Activated CD4-positive, alpha-beta T cell treated with anti-CD3 and anti-CD28 coated beads, Interleukin-2, amount 10 ng/mL, durations not matched to agents 7 days and 5 days (primary cell): ENCODE results near the gene DOC2A. TPM values are rescaled to one million over a fixed set of nuclear protein-coding genes. Genes with fewer than 3 reads are reported as not detected.

Experiments
- CTCF ChIA-PET: fragments of 350-600 bp; sonication (Branson Sonifier 250); formaldehyde crosslinking; loops from one replicate; lab custom pipeline; 2021; ENCODE audit warnings: antibody characterized with exemption; lab: Charles Lee
- POLR2A ChIA-PET: fragments of 350-600 bp; sonication (Branson Sonifier 250); formaldehyde crosslinking; loops from one replicate; lab custom pipeline; 2021; ENCODE audit warnings: antibody characterized with exemption; lab: Charles Lee
- DNase-seq: peaks from one replicate; pipeline ENCODE4 v3.0.0-alpha.2; 2020
- H3K27ac Mint-ChIP-seq: one replicate; pipeline ENCODE4 v1.8.0; 2021; ENCODE audit warnings: mild to moderate bottlenecking, moderate library complexity, mixed read lengths
- H3K27me3 Mint-ChIP-seq: one replicate; pipeline ENCODE4 v1.8.0; 2021; ENCODE audit warnings: mixed read lengths
- H3K36me3 Mint-ChIP-seq: one replicate; pipeline ENCODE4 v1.8.0; 2021; ENCODE audit warnings: low read depth, mixed read lengths
- H3K4me1 Mint-ChIP-seq: one replicate; pipeline ENCODE4 v1.8.0; 2021; ENCODE audit warnings: mixed read lengths
- H3K4me3 Mint-ChIP-seq: one replicate; pipeline ENCODE4 v1.8.0; 2021; ENCODE audit warnings: mild to moderate bottlenecking, moderate library complexity, mixed read lengths
- H3K9me3 Mint-ChIP-seq: one replicate; pipeline ENCODE4 v1.8.0; 2021; ENCODE audit warnings: mixed read lengths
- total RNA-seq, 2 experiments: library from RNA; stranded (reverse); gene quantifications; one replicate each; pipeline ENCODE4 v1.2.3, GENCODE V29; 2021

Gene DOC2A
- total RNA-seq, 2 experiments from 2014 or later = 0.19 to 0.30 TPM

GRCh38 chr16:29990034-29990433 lies 20.8 kb downstream of the DOC2A start:
- ChIA-PET CTCF (no interaction called here), POLR2A (no interaction called here)

DNA sequence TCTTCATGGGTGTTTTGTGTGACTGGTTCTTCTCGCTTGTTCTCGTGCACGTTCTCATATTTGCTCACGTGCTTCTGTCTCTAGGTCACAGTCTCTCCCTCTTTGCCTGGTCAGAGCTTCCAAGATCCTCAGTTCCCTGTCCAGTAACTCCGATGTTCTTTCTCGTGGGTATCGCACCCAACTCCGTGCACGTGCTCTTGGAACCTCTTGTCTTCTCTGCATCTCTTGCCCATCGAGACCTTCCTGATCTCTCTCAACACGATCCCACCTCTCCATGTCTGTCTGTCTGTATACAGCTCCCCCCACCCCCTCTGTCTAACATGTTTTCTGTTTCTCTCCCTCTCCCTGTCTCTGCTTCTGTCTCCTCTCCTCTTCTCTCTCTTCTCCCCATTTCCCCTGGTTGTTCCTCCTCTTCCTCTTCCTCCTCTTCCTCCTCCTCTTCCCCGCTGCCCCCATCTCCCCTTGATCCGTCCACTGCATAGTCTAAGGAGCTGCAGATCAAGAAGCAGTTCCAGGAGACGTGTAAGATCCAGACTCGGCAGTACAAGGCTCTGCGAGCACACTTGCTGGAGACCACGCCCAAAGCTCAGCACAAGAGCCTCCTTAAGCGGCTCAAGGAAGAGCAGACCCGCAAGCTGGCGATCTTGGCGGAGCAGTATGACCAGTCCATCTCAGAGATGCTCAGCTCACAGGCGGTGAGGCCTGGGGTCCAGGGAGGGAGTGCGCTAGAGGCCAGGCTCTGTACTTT lies 21.5 kb downstream of the DOC2A start:
- Mint-ChIP-seq H3K4me1 (peaks cover 9% of the 10 kb centered on the region), H3K4me3 (no peak overlapping the region), H3K9me3 (no peaks in the 10 kb centered on the region), H3K36me3 (peaks cover 43% of the 10 kb centered on the region), H3K27me3 (no peaks in the 10 kb centered on the region), H3K27ac (no peak overlapping the region)
- CTCF ChIA-PET = interaction anchor here (0.8 to 1.3 kb wide), 4 partner anchors 10 to 66 kb away, joined by 3 to 5 read pairs (median 4); no protein-coding TSS in a partner anchor
- no peak for DNase-seq
- POLR2A ChIA-PET = no interaction called here

More at GRCh38 chr16:29990034-29990433, 20.8 kb downstream of the DOC2A start:
- no peaks in the 10 kb centered on the region for H3K27me3 Mint-ChIP-seq
- H3K9me3 Mint-ChIP-seq = no peaks in the 10 kb centered on the region
- no peak overlapping the region for H3K4me3 Mint-ChIP-seq
- DNase-seq = no peak
- no peak overlapping the region for H3K27ac Mint-ChIP-seq
- H3K4me1 Mint-ChIP-seq = peaks cover 16% of the 10 kb centered on the region
- peaks cover 41% of the 10 kb centered on the region for H3K36me3 Mint-ChIP-seq

DNA sequence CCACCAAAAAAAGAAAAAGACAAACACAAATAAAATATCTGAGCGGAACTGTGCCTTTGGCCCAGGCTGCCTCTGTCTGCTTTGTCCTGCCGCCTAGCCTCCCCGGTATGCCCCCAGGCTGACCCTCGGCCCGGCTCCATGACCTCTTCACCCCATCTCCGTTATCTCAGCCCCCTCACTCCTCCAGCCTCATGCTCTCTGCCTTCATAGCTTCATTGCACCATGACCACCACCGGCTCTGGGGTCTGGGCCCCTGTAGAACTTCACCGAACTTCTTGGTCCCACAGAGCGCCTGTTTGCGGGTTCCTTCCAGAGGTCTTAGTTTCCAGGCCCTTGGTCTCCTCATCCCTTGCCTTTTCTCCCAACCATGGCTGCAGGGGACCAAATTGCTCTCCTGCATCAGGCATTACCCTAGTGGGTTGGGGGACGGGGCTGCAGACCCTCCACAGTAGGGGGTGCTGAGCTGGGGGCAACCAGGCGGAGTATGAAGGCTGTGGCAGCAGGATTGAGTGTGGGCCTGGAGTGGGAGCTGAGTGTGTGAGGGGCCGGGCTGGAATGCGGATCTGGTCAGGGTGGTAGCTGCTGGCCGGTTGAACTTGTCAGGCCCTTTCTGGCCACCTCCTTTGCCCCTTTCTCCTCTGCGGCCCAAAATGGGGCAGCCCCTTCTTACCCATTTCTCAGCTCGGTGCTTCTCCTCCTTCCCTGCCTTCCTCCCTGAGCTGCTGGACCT lies 22.3 kb downstream of the DOC2A start:
- H3K9me3 Mint-ChIP-seq = no peaks in the 10 kb centered on the region
- ChIA-PET CTCF (interaction anchor here (0.8 to 1.3 kb wide), 4 partner anchors 9 to 65 kb away, joined by 3 to 5 read pairs (median 4); no protein-coding TSS in a partner anchor), POLR2A (no interaction called here)
- DNase-seq = no peak
- H3K27ac Mint-ChIP-seq = no peak overlapping the region
- H3K27me3 Mint-ChIP-seq = no peaks in the 10 kb centered on the region
- H3K4me3 Mint-ChIP-seq = no peak overlapping the region
- peaks cover 44% of the 10 kb centered on the region for H3K36me3 Mint-ChIP-seq
- H3K4me1 Mint-ChIP-seq = peaks cover 2% of the 10 kb centered on the region

GRCh38 chr16:29987371-29988085 lies 23.3 kb downstream of the DOC2A start:
- no peaks in the 10 kb centered on the region for H3K9me3 Mint-ChIP-seq
- POLR2A ChIA-PET = no interaction called here
- H3K27ac Mint-ChIP-seq = no peak overlapping the region
- no peak overlapping the region for H3K4me3 Mint-ChIP-seq
- no peaks in the 10 kb centered on the region for H3K27me3 Mint-ChIP-seq
- peaks cover 2% of the 10 kb centered on the region for H3K4me1 Mint-ChIP-seq
- CTCF ChIA-PET = interaction anchor here (1.0 kb wide), 1 partner anchor 22 kb away, joined by 3 read pairs; no protein-coding TSS in a partner anchor
- no peak for DNase-seq
- peaks cover 49% of the 10 kb centered on the region for H3K36me3 Mint-ChIP-seq

DNA sequence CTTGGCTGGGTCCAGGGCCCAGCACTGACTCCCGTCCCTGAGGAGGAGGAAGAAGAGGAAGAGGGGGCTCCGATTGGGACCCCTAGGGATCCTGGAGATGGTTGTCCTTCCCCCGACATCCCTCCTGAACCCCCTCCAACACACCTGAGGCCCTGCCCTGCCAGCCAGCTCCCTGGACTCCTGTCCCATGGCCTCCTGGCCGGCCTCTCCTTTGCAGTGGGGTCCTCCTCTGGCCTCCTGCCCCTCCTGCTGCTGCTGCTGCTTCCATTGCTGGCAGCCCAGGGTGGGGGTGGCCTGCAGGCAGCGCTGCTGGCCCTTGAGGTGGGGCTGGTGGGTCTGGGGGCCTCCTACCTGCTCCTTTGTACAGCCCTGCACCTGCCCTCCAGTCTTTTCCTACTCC lies 23.9 kb downstream of the DOC2A start:
- POLR2A ChIA-PET = no interaction called here

DNA sequence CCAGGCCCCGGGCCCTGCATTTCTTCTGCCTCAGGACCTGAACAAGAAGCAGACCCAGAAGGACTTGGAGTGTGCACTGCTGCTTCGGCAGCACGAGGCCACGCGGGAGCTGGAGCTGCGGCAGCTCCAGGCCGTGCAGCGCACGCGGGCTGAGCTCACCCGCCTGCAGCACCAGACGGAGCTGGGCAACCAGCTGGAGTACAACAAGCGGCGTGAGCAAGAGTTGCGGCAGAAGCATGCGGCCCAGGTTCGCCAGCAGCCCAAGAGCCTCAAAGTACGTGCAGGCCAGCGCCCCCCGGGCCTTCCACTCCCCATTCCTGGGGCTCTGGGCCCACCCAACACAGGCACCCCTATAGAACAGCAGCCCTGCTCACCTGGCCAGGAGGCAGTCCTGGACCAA lies 24.6 kb downstream of the DOC2A start:
- no peak overlapping the region for H3K4me3 Mint-ChIP-seq
- ChIA-PET CTCF (interaction anchor here (0.9 to 1.8 kb wide), 5 partner anchors 13 to 286 kb away, joined by 3 to 9 read pairs (median 3); partner anchors contain the start of gene TAOK2), POLR2A (no interaction called here)
- DNase-seq = no peak
- no peak overlapping the region for H3K27ac Mint-ChIP-seq
- H3K27me3 Mint-ChIP-seq = no peaks in the 10 kb centered on the region
- no peaks in the 10 kb centered on the region for H3K9me3 Mint-ChIP-seq
- no peaks in the 10 kb centered on the region for H3K4me1 Mint-ChIP-seq
- peaks cover 49% of the 10 kb centered on the region for H3K36me3 Mint-ChIP-seq

More for the DNA sequence above, 23.9 kb downstream of the DOC2A start:
- DNase-seq = no peak
- Mint-ChIP-seq H3K27me3 (no peaks in the 10 kb centered on the region), H3K27ac (no peak overlapping the region), H3K4me3 (no peak overlapping the region), H3K4me1 (no peaks in the 10 kb centered on the region), H3K36me3 (peaks cover 48% of the 10 kb centered on the region), H3K9me3 (no peaks in the 10 kb centered on the region)
- CTCF ChIA-PET = interaction anchor here (1.0 kb wide), 1 partner anchor 21 kb away, joined by 3 read pairs; no protein-coding TSS in a partner anchor

DNA sequence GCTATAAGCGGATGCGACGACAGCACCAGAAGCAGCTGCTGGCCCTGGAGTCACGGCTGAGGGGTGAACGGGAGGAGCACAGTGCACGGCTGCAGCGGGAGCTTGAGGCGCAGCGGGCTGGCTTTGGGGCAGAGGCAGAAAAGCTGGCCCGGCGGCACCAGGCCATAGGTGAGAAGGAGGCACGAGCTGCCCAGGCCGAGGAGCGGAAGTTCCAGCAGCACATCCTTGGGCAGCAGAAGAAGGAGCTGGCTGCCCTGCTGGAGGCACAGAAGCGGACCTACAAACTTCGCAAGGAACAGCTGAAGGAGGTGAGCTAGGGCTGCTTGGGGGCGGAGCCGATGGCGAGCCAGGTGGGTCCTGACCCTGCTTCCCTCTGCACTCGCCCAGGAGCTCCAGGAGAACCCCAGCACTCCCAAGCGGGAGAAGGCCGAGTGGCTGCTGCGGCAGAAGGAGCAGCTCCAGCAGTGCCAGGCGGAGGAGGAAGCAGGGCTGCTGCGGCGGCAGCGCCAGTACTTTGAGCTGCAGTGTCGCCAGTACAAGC lies 25.5 kb downstream of the DOC2A start:
- H3K27ac Mint-ChIP-seq = no peak overlapping the region
- ChIA-PET CTCF (interaction anchor here (0.9 to 1.8 kb wide), 6 partner anchors 12 to 285 kb away, joined by 3 to 9 read pairs (median 3); partner anchors contain the start of genes TAOK2 and TMEM219), POLR2A (interaction anchor here (0.6 kb wide), 1 partner anchor 346 kb away, joined by 6 read pairs; no protein-coding TSS in a partner anchor)
- H3K36me3 Mint-ChIP-seq = peaks cover 50% of the 10 kb centered on the region
- H3K9me3 Mint-ChIP-seq = no peaks in the 10 kb centered on the region
- no peaks in the 10 kb centered on the region for H3K4me1 Mint-ChIP-seq
- DNase-seq = no peak
- no peak overlapping the region for H3K4me3 Mint-ChIP-seq
- H3K27me3 Mint-ChIP-seq = no peaks in the 10 kb centered on the region

GRCh38 chr16:29984764-29985147 lies 26.1 kb downstream of the DOC2A start:
- Mint-ChIP-seq H3K27ac (no peak overlapping the region), H3K9me3 (no peaks in the 10 kb centered on the region), H3K4me1 (no peaks in the 10 kb centered on the region), H3K36me3 (peaks cover 54% of the 10 kb centered on the region), H3K4me3 (no peak overlapping the region), H3K27me3 (no peaks in the 10 kb centered on the region)
- POLR2A ChIA-PET = no interaction called here
- DNase-seq = no peak
- CTCF ChIA-PET = interaction anchor here (1.1 to 1.8 kb wide), 3 partner anchors 11 to 47 kb away, joined by 3 to 9 read pairs (median 3); partner anchors contain the start of genes TAOK2 and TMEM219

- ChIA-PET POLR2A (no interaction called here), CTCF (no interaction called here)
- Mint-ChIP-seq H3K27me3 (no peaks in the 10 kb centered on the region), H3K36me3 (peaks cover 56% of the 10 kb centered on the region), H3K9me3 (no peaks in the 10 kb centered on the region), H3K4me3 (no peak overlapping the region), H3K27ac (no peak overlapping the region), H3K4me1 (no peaks in the 10 kb centered on the region)
- DNase-seq = no peak
Measured at GRCh38 chr16:29984137-29984763, 26.6 kb downstream of the DOC2A start.

DNA sequence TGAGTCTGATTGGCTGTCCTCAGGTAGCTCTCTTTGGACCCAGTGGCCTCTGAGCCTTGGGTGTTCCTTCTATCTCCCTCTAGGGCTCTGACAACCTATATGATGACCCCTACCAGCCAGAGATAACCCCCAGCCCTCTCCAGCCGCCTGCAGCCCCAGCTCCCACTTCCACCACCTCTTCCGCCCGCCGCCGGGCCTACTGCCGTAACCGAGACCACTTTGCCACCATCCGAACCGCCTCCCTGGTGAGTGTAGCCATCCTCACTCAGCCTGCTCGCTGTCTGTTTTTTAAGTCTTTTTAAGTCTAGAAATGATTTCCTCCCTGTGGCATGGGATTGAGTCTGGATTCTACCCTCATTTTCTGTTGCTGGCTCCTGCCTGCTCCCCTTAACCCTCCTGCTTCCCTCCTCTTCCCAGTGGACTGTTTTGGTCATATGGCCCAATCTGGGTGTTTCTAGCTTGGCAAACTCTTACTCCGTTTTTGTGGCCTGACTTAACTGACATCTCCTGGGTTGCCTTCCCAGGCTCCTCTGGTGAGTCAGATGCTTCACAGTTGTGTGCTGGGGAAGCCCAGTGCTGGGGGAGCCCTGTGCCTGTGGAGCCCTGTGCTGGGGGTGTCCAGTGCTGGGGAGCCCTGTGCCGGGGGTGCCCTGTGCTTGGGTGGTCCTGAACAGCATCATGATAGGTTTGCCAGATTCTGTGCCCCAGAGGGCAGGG lies 27.2 kb downstream of the DOC2A start:
- CTCF ChIA-PET = interaction anchor here (0.9 to 1.3 kb wide), 2 partner anchors 10 kb away, joined by 3 to 4 read pairs; partner anchors contain the start of gene TAOK2
- no peak overlapping the region for H3K4me3 Mint-ChIP-seq
- POLR2A ChIA-PET = no interaction called here
- no peaks in the 10 kb centered on the region for H3K4me1 Mint-ChIP-seq
- no peak overlapping the region for H3K27ac Mint-ChIP-seq
- H3K9me3 Mint-ChIP-seq = no peaks in the 10 kb centered on the region
- DNase-seq = no peak
- no peaks in the 10 kb centered on the region for H3K27me3 Mint-ChIP-seq
- H3K36me3 Mint-ChIP-seq = peaks cover 52% of the 10 kb centered on the region
